Fibroblast of upper back skin (primary cell): ENCODE measurements around the gene CHRNG.

ENCODE experiments used
- DNase-seq: peaks from one replicate; pipeline ENCODE4 v3.0.0-alpha.2; 2013

Gene CHRNG

DNA sequence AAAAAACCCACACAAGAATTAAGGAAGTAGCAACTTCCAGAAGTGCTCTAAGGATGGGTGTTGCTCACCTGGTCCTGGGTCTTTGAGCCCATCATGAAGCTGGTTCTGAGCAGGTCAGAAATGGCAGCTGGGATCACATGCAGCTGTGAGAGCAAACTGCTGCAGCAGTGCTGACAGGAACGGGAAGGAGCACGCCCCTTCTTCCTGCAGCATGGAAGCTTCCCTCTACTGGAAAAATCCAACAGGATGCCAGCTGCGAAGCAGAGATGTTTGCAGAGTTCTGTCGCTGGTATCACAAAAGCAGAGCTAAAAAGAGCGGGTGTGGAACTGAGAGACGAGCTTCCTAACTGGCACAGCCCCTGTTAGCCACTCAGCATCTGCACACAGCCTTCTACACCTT, 44.7 kb downstream of the CHRNG start:
- no peak for DNase-seq

- DNase-seq: no peak
Measured at GRCh38 chr2:232586943-232587505, 47.5 kb downstream of the CHRNG start.

DNA sequence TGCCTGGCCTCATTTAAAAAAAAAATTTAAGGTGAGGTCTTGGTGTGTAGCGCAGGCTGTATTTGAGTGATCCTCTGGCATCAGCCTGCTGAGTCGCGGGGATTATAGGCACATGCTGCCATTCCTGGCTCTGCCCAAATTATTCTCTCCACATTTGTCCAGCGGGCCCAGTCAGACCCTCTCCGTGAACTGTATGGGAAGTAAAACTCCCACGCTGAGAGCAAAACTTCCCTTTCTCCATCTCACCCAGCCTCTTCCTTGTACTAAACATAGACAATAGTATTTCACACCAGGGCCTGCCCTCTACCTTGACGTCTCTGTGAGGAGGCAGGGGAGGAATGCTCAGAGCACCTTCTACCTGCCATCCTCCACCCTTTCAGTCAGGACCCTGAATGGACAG, 48.0 kb downstream of the CHRNG start:
- no peak for DNase-seq

- DNase-seq: no peak
Measured at GRCh38 chr2:232588031-232588430, 48.5 kb downstream of the CHRNG start.

GRCh38 chr2:232588680-232589585, 49.4 kb downstream of the CHRNG start:
- peak; percentile 72 for DNase-seq

- DNase-seq: peak; percentile 50
Measured at GRCh38 chr2:232592772-232593395, 53.4 kb downstream of the CHRNG start.

GRCh38 chr2:232593982-232594381, 54.5 kb downstream of the CHRNG start:
- DNase-seq: no peak
